GM19238 (cell line): ENCODE data around the gene RPL36.

Experiments
- DNase-seq: peaks from one replicate; pipeline ENCODE4 v3.0.0; 2011; ENCODE audit warnings: low spot score; ENCODE audit not compliant: insufficient read length

RPL36 gene

GRCh38 chr19:5690125-5690954, at the start of gene RPL36:
TSS of gene RPL36 (plus strand) at chr19:5690295. CDS start at chr19:5690508, 213 bp downstream.
- DNase-seq = peak; percentile 98

- DNase-seq = no peak
Measured at GRCh38 chr19:5641171-5641570, 48.9 kb upstream of the RPL36 start.

GRCh38 chr19:5642204-5642603, 47.9 kb upstream of the RPL36 start:
- no peak for DNase-seq

- DNase-seq = no peak
Measured at GRCh38 chr19:5643060-5643459, 47.0 kb upstream of the RPL36 start.

- DNase-seq = no peak
Measured at GRCh38 chr19:5644037-5644436, 46.1 kb upstream of the RPL36 start.

GRCh38 chr19:5645409-5645808, 44.7 kb upstream of the RPL36 start:
- no peak for DNase-seq

- no peak for DNase-seq
Measured at GRCh38 chr19:5646703-5647102, 43.4 kb upstream of the RPL36 start.

- DNase-seq = no peak
Measured at GRCh38 chr19:5648464-5648863, 41.6 kb upstream of the RPL36 start.

GRCh38 chr19:5651361-5651760, 38.7 kb upstream of the RPL36 start:
- no peak for DNase-seq

GRCh38 chr19:5652261-5652660, 37.8 kb upstream of the RPL36 start:
- DNase-seq = no peak

- DNase-seq = no peak
Measured at GRCh38 chr19:5654931-5655330, 35.2 kb upstream of the RPL36 start.

- no peak for DNase-seq
Measured at GRCh38 chr19:5655412-5655811, 34.7 kb upstream of the RPL36 start.

- DNase-seq = no peak
Measured at GRCh38 chr19:5661483-5661882, 28.6 kb upstream of the RPL36 start.

GRCh38 chr19:5663904-5664303, 26.2 kb upstream of the RPL36 start:
- DNase-seq = no peak

GRCh38 chr19:5664515-5664914, 25.6 kb upstream of the RPL36 start:
- no peak for DNase-seq

GRCh38 chr19:5665781-5666513, 24.1 kb upstream of the RPL36 start:
- DNase-seq = no peak

GRCh38 chr19:5666921-5667610, 23.0 kb upstream of the RPL36 start:
- DNase-seq = no peak

GRCh38 chr19:5667751-5668271, 22.3 kb upstream of the RPL36 start:
- DNase-seq = no peak

- no peak for DNase-seq
Measured at GRCh38 chr19:5669212-5669611, 20.9 kb upstream of the RPL36 start.

- no peak for DNase-seq
Measured at GRCh38 chr19:5671600-5671999, 18.5 kb upstream of the RPL36 start.

- DNase-seq = no peak
Measured at GRCh38 chr19:5672708-5673459, 17.2 kb upstream of the RPL36 start.
